ENCODE results near the gene KCNB1.

KCNB1 gene

DNA sequence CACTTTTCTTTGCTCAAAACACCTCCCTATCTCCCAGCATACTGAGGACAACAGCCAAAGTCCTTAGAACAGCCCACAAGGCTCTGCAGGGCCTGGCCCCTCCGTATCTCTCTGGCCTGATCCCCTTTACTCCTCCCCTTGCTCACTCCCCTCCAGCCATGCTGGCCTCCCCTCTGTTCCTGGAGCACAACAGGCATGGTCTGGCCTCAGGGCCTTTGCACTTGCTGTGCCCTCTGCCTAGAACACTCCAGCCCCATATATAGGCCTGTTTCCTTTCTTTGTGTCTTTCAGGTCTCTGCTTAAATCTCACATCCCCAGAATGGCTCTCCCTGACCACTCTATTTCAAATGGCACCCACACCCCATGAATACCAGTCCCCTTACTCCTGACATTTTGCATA lies 62.7 kb downstream of the KCNB1 start:
- DNase-seq (ENCODE audit: low read depth, low spot score) = no peak
- TF ChIP-seq SUZ12 (IDR thresholded peaks at IDR 0.05; ENCODE audit: extremely low read depth, insufficient read depth, insufficient read length) = no peak
- no peak for TF ChIP-seq YY1 (IDR thresholded peaks at IDR 0.05; ENCODE audit: insufficient read depth, insufficient read length)
- no peak for TF ChIP-seq ZNF274 (IDR thresholded peaks at IDR 0.05; ENCODE audit: low read depth, low read length)
- Histone ChIP-seq H3K9me3 (ENCODE audit: insufficient read depth, low read length) (no peaks in the 10 kb centered on the region), H3K9ac (ENCODE audit: insufficient read length, low read depth) (no peak overlapping the region), H3K4me1 (ENCODE audit: insufficient read depth, insufficient read length) (peaks cover 2% of the 10 kb centered on the region), H3K36me3 (ENCODE audit: insufficient read depth, insufficient read length, low read length) (no peaks in the 10 kb centered on the region), H3K4me3 (ENCODE audit: insufficient read length, low read depth) (no peak overlapping the region), H3K27me3 (ENCODE audit: insufficient read depth, insufficient read length) (no peaks in the 10 kb centered on the region)

GRCh38 chr20:49418809-49419208 lies 63.7 kb downstream of the KCNB1 start:
- H3K36me3 ChIP-seq (ENCODE audit: insufficient read depth, insufficient read length, low read length) = no peaks in the 10 kb centered on the region

GRCh38 chr20:49417843-49418555 lies 64.5 kb downstream of the KCNB1 start:
- no peak for DNase-seq (ENCODE audit: low read depth, low spot score)
- peaks cover 2% of the 10 kb centered on the region for H3K4me1 ChIP-seq (ENCODE audit: insufficient read depth, insufficient read length)
- H3K4me3 ChIP-seq (ENCODE audit: insufficient read length, low read depth) = no peak overlapping the region
- TF ChIP-seq ZNF274 (IDR thresholded peaks at IDR 0.05; ENCODE audit: low read depth, low read length) = no peak
- no peak for TF ChIP-seq SUZ12 (IDR thresholded peaks at IDR 0.05; ENCODE audit: extremely low read depth, insufficient read depth, insufficient read length)
- TF ChIP-seq YY1 (IDR thresholded peaks at IDR 0.05; ENCODE audit: insufficient read depth, insufficient read length) = no peak
- H3K27me3 ChIP-seq (ENCODE audit: insufficient read depth, insufficient read length) = no peaks in the 10 kb centered on the region
- no peak overlapping the region for H3K9ac ChIP-seq (ENCODE audit: insufficient read length, low read depth)
- H3K9me3 ChIP-seq (ENCODE audit: insufficient read depth, low read length) = no peaks in the 10 kb centered on the region
- no peaks in the 10 kb centered on the region for H3K36me3 ChIP-seq (ENCODE audit: insufficient read depth, insufficient read length, low read length)

More at GRCh38 chr20:49418809-49419208, 63.7 kb downstream of the KCNB1 start:
- DNase-seq (ENCODE audit: low read depth, low spot score) = no peak
- Histone ChIP-seq H3K27me3 (ENCODE audit: insufficient read depth, insufficient read length) (no peaks in the 10 kb centered on the region), H3K4me1 (ENCODE audit: insufficient read depth, insufficient read length) (peaks cover 2% of the 10 kb centered on the region), H3K9ac (ENCODE audit: insufficient read length, low read depth) (no peak overlapping the region), H3K9me3 (ENCODE audit: insufficient read depth, low read length) (no peaks in the 10 kb centered on the region), H3K4me3 (ENCODE audit: insufficient read length, low read depth) (no peak overlapping the region)
- no peak for TF ChIP-seq ZNF274 (IDR thresholded peaks at IDR 0.05; ENCODE audit: low read depth, low read length)
- TF ChIP-seq SUZ12 (IDR thresholded peaks at IDR 0.05; ENCODE audit: extremely low read depth, insufficient read depth, insufficient read length) = no peak
- no peak for TF ChIP-seq YY1 (IDR thresholded peaks at IDR 0.05; ENCODE audit: insufficient read depth, insufficient read length)

DNA sequence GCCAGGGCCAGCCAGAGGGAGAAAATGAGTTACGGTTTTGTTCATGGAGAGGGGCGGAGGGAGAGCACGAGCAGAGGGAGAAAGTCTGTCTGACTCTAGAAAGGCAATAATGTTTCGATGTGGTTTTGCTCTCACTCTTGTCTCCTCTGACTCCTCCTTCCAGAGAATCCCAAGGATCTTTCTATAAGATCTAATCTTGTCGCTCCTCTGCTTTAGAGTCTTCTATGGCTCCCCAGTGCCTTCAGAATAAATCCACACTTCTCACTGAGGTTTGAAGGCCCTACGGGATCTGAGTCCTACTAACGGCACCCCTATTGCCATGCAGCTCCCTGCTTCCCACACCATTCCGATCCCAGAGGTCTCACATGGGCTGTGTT lies 66.8 kb downstream of the KCNB1 start:
- no peak for DNase-seq (ENCODE audit: low read depth, low spot score)
- H3K27me3 ChIP-seq (ENCODE audit: insufficient read depth, insufficient read length) = no peaks in the 10 kb centered on the region
- TF ChIP-seq ZNF274 (IDR thresholded peaks at IDR 0.05; ENCODE audit: low read depth, low read length) = no peak
- no peak for TF ChIP-seq SUZ12 (IDR thresholded peaks at IDR 0.05; ENCODE audit: extremely low read depth, insufficient read depth, insufficient read length)
- no peak overlapping the region for H3K9ac ChIP-seq (ENCODE audit: insufficient read length, low read depth)
- no peak overlapping the region for H3K4me3 ChIP-seq (ENCODE audit: insufficient read length, low read depth)
- peaks cover 2% of the 10 kb centered on the region for H3K4me1 ChIP-seq (ENCODE audit: insufficient read depth, insufficient read length)
- H3K36me3 ChIP-seq (ENCODE audit: insufficient read depth, insufficient read length, low read length) = no peaks in the 10 kb centered on the region
- no peaks in the 10 kb centered on the region for H3K9me3 ChIP-seq (ENCODE audit: insufficient read depth, low read length)

DNA sequence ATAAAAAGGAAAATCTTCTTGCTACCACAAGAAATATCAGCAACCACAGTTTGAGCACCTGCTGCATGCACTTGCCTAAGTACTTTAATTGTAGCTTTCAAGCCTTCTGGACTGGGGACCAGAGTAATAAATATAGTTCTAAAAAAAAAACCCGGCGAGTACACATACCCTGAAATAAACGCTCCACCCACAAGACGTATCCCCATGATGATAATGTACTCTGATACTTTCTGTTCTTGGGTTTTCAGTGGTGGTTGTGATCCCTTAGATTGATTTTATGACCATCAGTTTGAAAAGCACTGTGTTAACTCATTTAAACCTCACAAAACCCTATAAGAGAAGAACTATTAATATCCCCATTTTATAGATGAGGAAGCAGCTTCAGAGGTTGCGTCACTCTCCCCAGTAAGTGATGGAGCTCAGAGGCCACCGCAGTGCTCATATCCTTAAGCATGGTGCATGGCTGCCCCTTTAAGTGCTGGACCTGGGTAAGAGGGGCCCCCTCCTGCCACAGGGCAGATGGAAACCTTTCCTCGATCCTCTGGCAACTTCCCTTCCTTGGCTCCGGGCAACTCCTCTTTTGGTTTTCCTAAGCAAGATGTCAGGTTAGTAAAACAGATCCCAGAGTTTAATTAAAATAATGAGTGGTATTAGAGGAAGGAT lies 67.3 kb downstream of the KCNB1 start:
- Histone ChIP-seq H3K27me3 (ENCODE audit: insufficient read depth, insufficient read length) (no peaks in the 10 kb centered on the region), H3K9me3 (ENCODE audit: insufficient read depth, low read length) (no peaks in the 10 kb centered on the region), H3K4me3 (ENCODE audit: insufficient read length, low read depth) (no peak overlapping the region), H3K4me1 (ENCODE audit: insufficient read depth, insufficient read length) (peaks cover 2% of the 10 kb centered on the region), H3K36me3 (ENCODE audit: insufficient read depth, insufficient read length, low read length) (no peaks in the 10 kb centered on the region), H3K9ac (ENCODE audit: insufficient read length, low read depth) (no peak overlapping the region)
- DNase-seq (ENCODE audit: low read depth, low spot score) = no peak
- TF ChIP-seq ZNF274 (IDR thresholded peaks at IDR 0.05; ENCODE audit: low read depth, low read length) = no peak
- TF ChIP-seq SUZ12 (IDR thresholded peaks at IDR 0.05; ENCODE audit: extremely low read depth, insufficient read depth, insufficient read length) = no peak
- TF ChIP-seq YY1 (IDR thresholded peaks at IDR 0.05; ENCODE audit: insufficient read depth, insufficient read length) = no peak

GRCh38 chr20:49413677-49414076 lies 68.8 kb downstream of the KCNB1 start:
- Histone ChIP-seq H3K36me3 (ENCODE audit: insufficient read depth, insufficient read length, low read length) (no peaks in the 10 kb centered on the region), H3K27me3 (ENCODE audit: insufficient read depth, insufficient read length) (no peaks in the 10 kb centered on the region), H3K9me3 (ENCODE audit: insufficient read depth, low read length) (no peaks in the 10 kb centered on the region), H3K9ac (ENCODE audit: insufficient read length, low read depth) (no peak overlapping the region), H3K4me1 (ENCODE audit: insufficient read depth, insufficient read length) (peaks cover 2% of the 10 kb centered on the region), H3K4me3 (ENCODE audit: insufficient read length, low read depth) (no peak overlapping the region)
- TF ChIP-seq YY1 (IDR thresholded peaks at IDR 0.05; ENCODE audit: insufficient read depth, insufficient read length) (no peak), ZNF274 (IDR thresholded peaks at IDR 0.05; ENCODE audit: low read depth, low read length) (no peak)
- no peak for DNase-seq (ENCODE audit: low read depth, low spot score)

- no peak for DNase-seq (ENCODE audit: low read depth, low spot score)
Measured at GRCh38 chr20:49412953-49413352, 69.5 kb downstream of the KCNB1 start.

More at GRCh38 chr20:49412953-49413352, 69.5 kb downstream of the KCNB1 start:
- Histone ChIP-seq H3K36me3 (ENCODE audit: insufficient read depth, insufficient read length, low read length) (no peaks in the 10 kb centered on the region), H3K9me3 (ENCODE audit: insufficient read depth, low read length) (no peaks in the 10 kb centered on the region), H3K27me3 (ENCODE audit: insufficient read depth, insufficient read length) (no peaks in the 10 kb centered on the region), H3K9ac (ENCODE audit: insufficient read length, low read depth) (no peak overlapping the region), H3K4me1 (ENCODE audit: insufficient read depth, insufficient read length) (peaks cover 2% of the 10 kb centered on the region), H3K4me3 (ENCODE audit: insufficient read length, low read depth) (no peak overlapping the region)
- no peak for TF ChIP-seq ZNF274 (IDR thresholded peaks at IDR 0.05; ENCODE audit: low read depth, low read length)
- TF ChIP-seq SUZ12 (IDR thresholded peaks at IDR 0.05; ENCODE audit: extremely low read depth, insufficient read depth, insufficient read length) = no peak
- no peak for TF ChIP-seq YY1 (IDR thresholded peaks at IDR 0.05; ENCODE audit: insufficient read depth, insufficient read length)

Measured in NT2/D1 (cell line).